ENCODE measurements around the gene PRRT4. TPM values are rescaled to one million over a fixed set of nuclear protein-coding genes. Genes with fewer than 3 reads are reported as not detected.

The PRRT4 gene
- total RNA-seq, 1 experiment from 2014 or later: 0.24 TPM

GRCh38 chr7:128384726-128385125 is 23.2 kb upstream of the PRRT4 start:
- Histone ChIP-seq H3K14ac (ENCODE audit: insufficient read depth, low read length) (no peak overlapping the region), H4K5ac (ENCODE audit: insufficient read length, low read depth, low read length) (no peak overlapping the region), H3K4me1 (ENCODE audit: insufficient read depth, low read length) (no peaks in the 10 kb centered on the region), H2BK15ac (ENCODE audit: low read depth, low read length) (no peak overlapping the region), H3K79me2 (ENCODE audit: insufficient read depth, low read length) (no peaks in the 10 kb centered on the region), H2BK20ac (ENCODE audit: low read depth, low read length, poor library complexity, severe bottlenecking) (no peak overlapping the region), H2AK5ac (ENCODE audit: insufficient read length, low read length) (no peak overlapping the region), H4K91ac (ENCODE audit: insufficient read length, low read depth, low read length) (no peak overlapping the region), H3K4ac (ENCODE audit: low read depth, low read length) (no peak overlapping the region), H3K27ac (ENCODE audit: insufficient read length, low read depth, low read length) (no peak overlapping the region), H3K9me3 (ENCODE audit: control insufficient read depth, low read depth, low read length) (no peaks in the 10 kb centered on the region), H2BK120ac (ENCODE audit: low read depth, low read length, poor library complexity, severe bottlenecking) (no peak overlapping the region), H2AFZ (ENCODE audit: low read length) (no peak overlapping the region), H2BK12ac (ENCODE audit: insufficient read length, low read depth, low read length) (no peak overlapping the region), H3K56ac (ENCODE audit: insufficient read length, low read depth, low read length) (no peak overlapping the region), H3K18ac (ENCODE audit: insufficient read length, low read depth, low read length) (no peak overlapping the region), H3T11ph (ENCODE audit: low read length) (no peak overlapping the region), H3K27me3 (ENCODE audit: insufficient read depth, low read length) (no peaks in the 10 kb centered on the region; the same call in 1 of the 2 replicates), H3K23me2 (ENCODE audit: insufficient read length, low read depth, low read length, poor library complexity, severe bottlenecking) (no peaks in the 10 kb centered on the region), H2BK5ac (ENCODE audit: insufficient read length, low read length) (no peak overlapping the region), H3K9ac (ENCODE audit: extremely low read depth, insufficient read length, low read length) (no peak overlapping the region), H3K4me2 (ENCODE audit: insufficient read depth, insufficient read length, low read length) (no peak overlapping the region), H3K79me1 (ENCODE audit: insufficient read depth, low read depth, low read length, poor library complexity, severe bottlenecking) (no peaks in the 10 kb centered on the region), H4K20me1 (ENCODE audit: control insufficient read depth, insufficient read depth, insufficient read length) (no peaks in the 10 kb centered on the region), H4K8ac (replicated peaks; ENCODE audit: insufficient read length, low read depth, low read length) (no peak overlapping the region), H3K23ac (ENCODE audit: insufficient read length, low read depth, low read length) (no peak overlapping the region)
- TF ChIP-seq, protein P1, sequence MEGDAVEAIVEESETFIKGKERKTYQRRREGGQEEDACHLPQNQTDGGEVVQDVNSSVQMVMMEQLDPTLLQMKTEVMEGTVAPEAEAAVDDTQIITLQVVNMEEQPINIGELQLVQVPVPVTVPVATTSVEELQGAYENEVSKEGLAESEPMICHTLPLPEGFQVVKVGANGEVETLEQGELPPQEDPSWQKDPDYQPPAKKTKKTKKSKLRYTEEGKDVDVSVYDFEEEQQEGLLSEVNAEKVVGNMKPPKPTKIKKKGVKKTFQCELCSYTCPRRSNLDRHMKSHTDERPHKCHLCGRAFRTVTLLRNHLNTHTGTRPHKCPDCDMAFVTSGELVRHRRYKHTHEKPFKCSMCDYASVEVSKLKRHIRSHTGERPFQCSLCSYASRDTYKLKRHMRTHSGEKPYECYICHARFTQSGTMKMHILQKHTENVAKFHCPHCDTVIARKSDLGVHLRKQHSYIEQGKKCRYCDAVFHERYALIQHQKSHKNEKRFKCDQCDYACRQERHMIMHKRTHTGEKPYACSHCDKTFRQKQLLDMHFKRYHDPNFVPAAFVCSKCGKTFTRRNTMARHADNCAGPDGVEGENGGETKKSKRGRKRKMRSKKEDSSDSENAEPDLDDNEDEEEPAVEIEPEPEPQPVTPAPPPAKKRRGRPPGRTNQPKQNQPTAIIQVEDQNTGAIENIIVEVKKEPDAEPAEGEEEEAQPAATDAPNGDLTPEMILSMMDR (conservative IDR thresholded peaks at IDR 0.05): no peak
- Mint-ChIP-seq H3K4me3 (no peak overlapping the region), H3K27ac (no peak overlapping the region; a peak in 1 of 7 replicates), H3K36me3 (ENCODE audit: insufficient read depth in 1 of 3, low read depth in 3 of 3) (no peaks in the 10 kb centered on the region), H3K27me3 (ENCODE audit: low read depth) (peaks cover 30% of the 10 kb centered on the region), H3K4me1 (peaks cover 30 to 55% of the 10 kb centered on the region in 2 experiments), H3K9me3 (no peaks in the 10 kb centered on the region)
- no peak for DNase-seq
- no CpG with 5 or more reads among the region's 7 CpGs for WGBS (ENCODE audit: extremely low coverage, insufficient read length, low lambda C conversion rate)

Data from H9 (cell line).